Suprapubic skin (tissue), 4 donors: ENCODE results near the gene PRDM7. TPM values are rescaled to one million over a fixed set of nuclear protein-coding genes. Genes with fewer than 3 reads are reported as not detected.

Experiments used
- DNase-seq, 2 donors: peaks; one replicate each; pipeline ENCODE4 v3.0.0-alpha.2; 2019; ENCODE audit warnings: low spot score in 2 of 2
- H3K27ac ChIP-seq: fragments of 200-600 bp; sonication (generic); one replicate; pipeline ENCODE4 v1.5.1; 2019
- H3K27me3 ChIP-seq: fragments of 200-600 bp; sonication (generic); one replicate; pipeline ENCODE4 v1.5.1; 2019
- H3K36me3 ChIP-seq: fragments of 200-600 bp; sonication (generic); one replicate; pipeline ENCODE4 v1.5.1; 2019
- H3K4me1 ChIP-seq: fragments of 200-600 bp; sonication (generic); one replicate; pipeline ENCODE4 v1.5.1; 2019
- H3K4me3 ChIP-seq: fragments of 200-600 bp; sonication (generic); one replicate; pipeline ENCODE4 v1.5.1; 2019; ENCODE audit warnings: mild to moderate bottlenecking
- H3K9me3 ChIP-seq: fragments of 200-600 bp; sonication (generic); one replicate; pipeline ENCODE4 v1.5.1; 2019
- EP300 ChIP-seq: sonication (generic); formaldehyde crosslinking; IDR thresholded peaks from one replicate; pipeline ENCODE4 v1.6.1; 2017; ENCODE audit warnings: antibody characterized with exemption
- POLR2A ChIP-seq, 2 donors: fragments of 450-650 bp; IDR thresholded peaks; one replicate each; pipeline ENCODE4 v1.6.1; 2017; ENCODE audit warnings: antibody characterized with exemption in 2 of 2, mild to moderate bottlenecking in 2 of 2, moderate library complexity in 2 of 2
- POLR2AphosphoS5 ChIP-seq, 3 donors: sonication (generic); formaldehyde crosslinking; IDR thresholded peaks; one replicate each; pipeline ENCODE4 v1.6.1; 2017; ENCODE audit warnings: antibody characterized with exemption in 3 of 3
- WGBS: methylation state at CpG from one replicate; pipeline ENCODE4 v1.1.5; 2018; 5-methylcytosine and 5-hydroxymethylcytosine counted together
- total RNA-seq, 4 donors: library from RNA; depleted of rRNA; stranded (reverse); fragments of >200 nt; gene quantifications; one replicate each; pipeline ENCODE4 v1.1.0, GENCODE V29; 2016
- TF ChIP-seq, protein P1 (sequence below), 2 donors: fragments of 200-600 bp in 1 of 2; fragments of 450-650 bp in 1 of 2; sonication (generic) in 1 of 2; IDR thresholded peaks; one replicate each; pipeline ENCODE4 v1.5.1; 2016 to 2019; ENCODE audit warnings: antibody characterized with exemption in 2 of 2, mild to moderate bottlenecking in 1 of 2, moderate library complexity in 1 of 2

PRDM7 gene
- total RNA-seq, 4 donors from 2014 or later, result not detected

DNA sequence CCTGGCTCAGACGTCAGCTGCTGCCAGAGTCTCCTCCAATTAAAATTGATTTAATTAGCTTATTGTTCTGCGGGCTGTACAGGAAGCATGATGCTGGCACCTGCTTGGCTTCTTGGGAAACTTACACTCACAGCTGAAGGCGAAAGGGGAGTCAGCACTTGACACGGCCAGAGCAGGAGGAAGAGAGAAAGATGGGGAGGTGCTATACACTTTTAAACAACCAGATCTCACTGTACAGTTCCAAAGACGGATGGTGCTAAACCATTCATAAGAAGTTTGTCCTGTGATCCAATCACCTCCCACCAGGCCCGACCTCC is 1.4 kb upstream of the PRDM7 start:
- no peak overlapping the region for H3K4me3 ChIP-seq
- H3K36me3 ChIP-seq, result no peaks in the 10 kb centered on the region
- DNase-seq, result no peak
- no peaks in the 10 kb centered on the region for H3K9me3 ChIP-seq
- no peaks in the 10 kb centered on the region for H3K27me3 ChIP-seq
- no peak overlapping the region for H3K27ac ChIP-seq
- no peak for TF ChIP-seq POLR2A (IDR thresholded peaks at IDR 0.05)
- TF ChIP-seq, protein P1, sequence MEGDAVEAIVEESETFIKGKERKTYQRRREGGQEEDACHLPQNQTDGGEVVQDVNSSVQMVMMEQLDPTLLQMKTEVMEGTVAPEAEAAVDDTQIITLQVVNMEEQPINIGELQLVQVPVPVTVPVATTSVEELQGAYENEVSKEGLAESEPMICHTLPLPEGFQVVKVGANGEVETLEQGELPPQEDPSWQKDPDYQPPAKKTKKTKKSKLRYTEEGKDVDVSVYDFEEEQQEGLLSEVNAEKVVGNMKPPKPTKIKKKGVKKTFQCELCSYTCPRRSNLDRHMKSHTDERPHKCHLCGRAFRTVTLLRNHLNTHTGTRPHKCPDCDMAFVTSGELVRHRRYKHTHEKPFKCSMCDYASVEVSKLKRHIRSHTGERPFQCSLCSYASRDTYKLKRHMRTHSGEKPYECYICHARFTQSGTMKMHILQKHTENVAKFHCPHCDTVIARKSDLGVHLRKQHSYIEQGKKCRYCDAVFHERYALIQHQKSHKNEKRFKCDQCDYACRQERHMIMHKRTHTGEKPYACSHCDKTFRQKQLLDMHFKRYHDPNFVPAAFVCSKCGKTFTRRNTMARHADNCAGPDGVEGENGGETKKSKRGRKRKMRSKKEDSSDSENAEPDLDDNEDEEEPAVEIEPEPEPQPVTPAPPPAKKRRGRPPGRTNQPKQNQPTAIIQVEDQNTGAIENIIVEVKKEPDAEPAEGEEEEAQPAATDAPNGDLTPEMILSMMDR (IDR thresholded peaks at IDR 0.05), result no peak
- TF ChIP-seq EP300, result no peak
- no peak for TF ChIP-seq POLR2AphosphoS5 (IDR thresholded peaks at IDR 0.05)
- H3K4me1 ChIP-seq, result peaks cover 24% of the 10 kb centered on the region
- 54% methylated on average over 6 of the region's 6 CpGs for WGBS

DNA sequence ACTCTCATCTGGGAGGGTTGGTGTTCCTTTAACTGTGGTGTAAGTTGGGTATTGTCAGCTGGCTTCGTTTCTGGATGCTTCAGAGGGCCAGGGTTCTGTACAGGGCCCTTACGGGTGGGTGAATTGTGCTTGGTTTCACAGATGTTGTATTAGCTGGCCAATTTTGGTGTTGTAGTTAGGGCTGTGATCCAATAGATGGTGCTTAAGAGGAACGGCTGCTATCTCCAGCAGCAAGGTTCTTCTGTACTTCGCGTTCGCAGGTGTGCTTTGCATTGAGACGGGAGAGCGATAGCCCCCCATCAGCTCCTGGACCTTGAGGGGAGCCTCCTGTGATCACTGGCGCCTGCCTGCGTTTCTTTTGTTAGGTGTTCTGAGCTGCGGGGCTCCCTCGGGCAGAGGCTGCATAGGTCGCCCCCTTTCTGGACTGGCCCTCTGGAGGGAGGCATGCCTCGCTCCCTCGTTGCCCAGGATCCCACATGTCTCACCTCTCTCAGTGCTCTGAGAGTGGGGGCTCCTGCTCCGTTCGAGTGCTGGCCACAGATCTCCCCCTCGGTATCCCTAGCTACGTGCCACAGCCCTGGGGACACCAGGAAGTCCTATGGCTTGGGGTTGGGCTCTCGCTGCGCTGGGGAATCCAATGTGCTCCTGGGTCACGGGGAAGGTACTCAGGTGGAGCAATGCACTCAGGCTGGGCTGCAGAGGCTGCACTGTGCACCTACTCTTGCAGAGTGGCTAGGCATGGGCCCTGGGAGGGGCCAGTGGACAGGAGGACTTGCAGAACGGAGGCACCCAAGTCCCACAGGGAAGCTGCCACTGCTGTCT is 837 bp upstream of the PRDM7 start:
- H3K27me3 ChIP-seq, result no peaks in the 10 kb centered on the region
- 43% methylated on average over 10 of the region's 23 CpGs for WGBS
- no peak for DNase-seq
- peak overlapping the region; percentile 45 for H3K4me3 ChIP-seq
- peak overlapping the region; percentile 59 for H3K27ac ChIP-seq
- H3K36me3 ChIP-seq, result no peaks in the 10 kb centered on the region
- H3K4me1 ChIP-seq, result peaks cover 24% of the 10 kb centered on the region
- TF ChIP-seq EP300 (no peak), POLR2A (IDR thresholded peaks at IDR 0.05) (no peak), POLR2AphosphoS5 (IDR thresholded peaks at IDR 0.05) (no peak)
- TF ChIP-seq, protein P1 (IDR thresholded peaks at IDR 0.05), result no peak
- no peaks in the 10 kb centered on the region for H3K9me3 ChIP-seq

DNA sequence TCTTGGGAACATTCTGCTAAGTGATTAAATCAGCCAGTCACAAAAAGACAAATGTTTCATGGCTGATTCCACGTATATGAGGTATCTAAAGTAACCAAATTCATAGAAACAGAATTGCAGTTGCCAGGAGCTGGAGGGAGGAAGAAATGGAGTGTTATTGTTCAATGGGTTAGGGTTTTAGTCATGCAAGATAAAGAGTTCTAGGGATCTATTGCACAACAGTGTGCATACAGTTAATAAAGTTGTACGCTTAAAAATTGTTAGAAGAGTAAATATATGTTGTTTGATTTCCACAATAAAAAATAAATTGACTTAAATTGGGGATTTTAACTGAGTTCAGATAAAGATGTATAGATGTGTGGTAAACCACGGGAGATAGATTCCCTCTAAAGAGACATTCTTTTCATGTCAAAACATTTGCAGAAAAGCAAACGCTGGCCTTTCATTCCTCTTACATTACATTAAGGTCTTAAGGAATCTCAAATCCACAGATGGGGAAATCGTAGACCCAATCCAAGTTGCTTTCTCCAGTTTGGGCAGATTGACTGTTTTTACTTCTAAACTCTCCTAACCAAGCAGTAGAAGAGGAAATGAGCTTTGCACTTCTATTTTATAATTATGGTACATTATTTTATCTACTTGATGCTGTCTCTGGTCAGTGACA is 4.6 kb downstream of the PRDM7 start:
- TF ChIP-seq POLR2AphosphoS5 (IDR thresholded peaks at IDR 0.05), result no peak
- TF ChIP-seq POLR2A (IDR thresholded peaks at IDR 0.05), result no peak
- TF ChIP-seq, protein P1 (IDR thresholded peaks at IDR 0.05), result no peak
- TF ChIP-seq EP300, result no peak
- peaks cover 8% of the 10 kb centered on the region for H3K4me1 ChIP-seq
- H3K9me3 ChIP-seq, result peaks cover 5% of the 10 kb centered on the region
- H3K36me3 ChIP-seq, result no peaks in the 10 kb centered on the region
- no peaks in the 10 kb centered on the region for H3K27me3 ChIP-seq
- no peak for DNase-seq
- 61% methylated on average over 5 of the region's 5 CpGs for WGBS
- H3K27ac ChIP-seq, result no peak overlapping the region
- no peak overlapping the region for H3K4me3 ChIP-seq

DNA sequence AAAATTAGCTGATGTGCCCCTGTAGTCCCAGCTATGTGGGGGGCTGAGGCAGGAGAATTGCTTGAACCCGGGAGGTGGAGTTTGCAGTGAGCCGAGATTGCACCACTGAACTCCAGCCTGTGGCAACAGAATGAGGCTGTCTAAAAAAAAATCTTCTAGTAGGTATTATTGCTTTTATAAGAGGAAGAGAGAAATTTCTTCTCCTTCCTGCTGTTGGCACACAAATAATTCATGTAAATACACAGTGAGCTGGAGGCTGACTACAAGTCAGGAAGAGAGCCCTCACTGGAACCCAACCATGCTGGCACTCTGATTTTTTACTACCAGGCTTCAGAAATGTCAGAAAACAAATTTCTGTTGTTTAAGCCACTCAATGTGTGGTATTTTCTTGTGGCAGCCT is 6.7 kb downstream of the PRDM7 start:
- H3K36me3 ChIP-seq, result no peaks in the 10 kb centered on the region
- H3K27me3 ChIP-seq, result no peaks in the 10 kb centered on the region
- TF ChIP-seq POLR2AphosphoS5 (IDR thresholded peaks at IDR 0.05) (no peak), EP300 (no peak), POLR2A (IDR thresholded peaks at IDR 0.05) (no peak)
- TF ChIP-seq, protein P1 (IDR thresholded peaks at IDR 0.05), result no peak
- H3K4me1 ChIP-seq, result no peaks in the 10 kb centered on the region
- no peak overlapping the region for H3K4me3 ChIP-seq
- no peak for DNase-seq
- H3K27ac ChIP-seq, result no peak overlapping the region
- WGBS, result 81% methylated on average over 2 of the region's 2 CpGs
- peaks cover 5% of the 10 kb centered on the region for H3K9me3 ChIP-seq

DNA sequence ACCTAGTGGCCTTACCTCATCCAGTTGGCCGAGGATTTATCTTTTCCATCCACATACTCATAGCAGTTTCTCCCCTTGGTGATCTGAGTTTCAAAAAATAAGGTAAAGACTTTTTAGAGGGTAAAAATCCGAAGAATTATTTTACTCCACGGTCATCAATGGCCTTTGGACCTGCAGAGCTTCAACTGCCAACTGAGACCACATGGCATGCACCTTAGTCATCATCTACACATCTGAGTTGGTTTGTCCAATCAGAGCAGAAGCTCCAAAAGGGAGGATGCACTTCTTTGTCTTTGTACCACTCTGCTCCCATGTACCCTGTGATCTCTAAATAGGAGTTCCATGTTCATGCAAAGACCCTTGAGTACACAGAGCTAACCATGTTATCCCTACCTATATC is 15.7 kb downstream of the PRDM7 start:
- H3K27ac ChIP-seq, result no peak overlapping the region
- no peak overlapping the region for H3K4me3 ChIP-seq
- DNase-seq, result no peak
- no peaks in the 10 kb centered on the region for H3K36me3 ChIP-seq
- TF ChIP-seq POLR2A (IDR thresholded peaks at IDR 0.05) (no peak), EP300 (no peak), POLR2AphosphoS5 (IDR thresholded peaks at IDR 0.05) (no peak)
- TF ChIP-seq, protein P1 (IDR thresholded peaks at IDR 0.05), result no peak
- H3K27me3 ChIP-seq, result no peaks in the 10 kb centered on the region
- 89% methylated on average over 3 of the region's 3 CpGs for whole genome bisulfite sequencing
- no peaks in the 10 kb centered on the region for H3K4me1 ChIP-seq
- H3K9me3 ChIP-seq, result no peaks in the 10 kb centered on the region
